ENCODE measurements around the gene AKT3. TPM values are rescaled to one million over a fixed set of nuclear protein-coding genes. Genes with fewer than 3 reads are reported as not detected.

The AKT3 gene
- polyA plus RNA-seq, 1 experiment: 34.9 TPM

GRCh38 chr1:243620096-243620495 lies 229.9 kb downstream of the AKT3 start:
- no peak for DNase-seq (ENCODE audit: low read depth, low spot score)
- POLR2A ChIA-PET: no interaction called here
- H3K9me3 ChIP-seq (ENCODE audit: control insufficient read depth, insufficient read depth, low read length): no peaks in the 10 kb centered on the region; the same call in 1 of the 2 replicates
- no peak overlapping the region for H3K4me3 ChIP-seq (ENCODE audit: low read depth, low read length)
- no peak overlapping the region for H3K27ac ChIP-seq (ENCODE audit: low read depth, low read length)
- no peaks in the 10 kb centered on the region for H3K27me3 ChIP-seq (ENCODE audit: control insufficient read depth, insufficient read depth, low read length)
- CTCF ChIA-PET: no interaction called here
- no peak for TF ChIP-seq CTCF (IDR thresholded peaks at IDR 0.05; ENCODE audit: low read depth, low read length)

DNA sequence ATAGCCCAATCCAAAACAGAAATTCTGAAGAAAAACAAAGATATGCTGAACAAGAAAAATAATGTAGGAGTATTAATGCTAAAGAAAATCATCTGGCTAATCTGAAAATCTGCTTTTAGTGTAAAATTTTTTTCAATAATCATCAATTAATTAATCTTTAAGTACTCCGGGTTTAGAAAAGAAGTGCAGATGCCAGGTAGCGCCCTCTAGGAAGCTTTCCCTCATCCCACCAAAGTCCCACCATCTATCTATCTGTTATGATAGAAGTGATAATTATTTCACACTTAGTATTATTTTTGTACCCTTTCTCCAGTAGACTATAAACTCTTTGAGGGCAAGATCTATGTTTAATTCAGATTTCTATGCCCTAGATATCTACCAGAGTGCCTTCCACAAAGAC lies 240.3 kb downstream of the AKT3 start:
- Histone ChIP-seq H3K4me3 (ENCODE audit: low read depth, low read length) (no peak overlapping the region), H3K27me3 (ENCODE audit: control insufficient read depth, insufficient read depth, low read length) (no peaks in the 10 kb centered on the region)
- TF ChIP-seq CTCF (IDR thresholded peaks at IDR 0.05; ENCODE audit: low read depth, low read length): no peak

GRCh38 chr1:243605604-243606003 lies 244.4 kb downstream of the AKT3 start:
- CTCF ChIA-PET: no interaction called here
- TF ChIP-seq CTCF (IDR thresholded peaks at IDR 0.05; ENCODE audit: low read depth, low read length): no peak
- H3K27me3 ChIP-seq (ENCODE audit: control insufficient read depth, insufficient read depth, low read length): no peaks in the 10 kb centered on the region
- H3K9me3 ChIP-seq (ENCODE audit: control insufficient read depth, insufficient read depth, low read length): peaks cover 2% of the 10 kb centered on the region; the same call in 1 of the 2 replicates
- DNase-seq (ENCODE audit: low read depth, low spot score): no peak
- H3K27ac ChIP-seq (ENCODE audit: low read depth, low read length): no peak overlapping the region
- no peak overlapping the region for H3K4me3 ChIP-seq (ENCODE audit: low read depth, low read length)
- POLR2A ChIA-PET: no interaction called here

More for the DNA sequence above, 240.3 kb downstream of the AKT3 start:
- Histone ChIP-seq H3K9me3 (ENCODE audit: control insufficient read depth, insufficient read depth, low read length) (no peaks in the 10 kb centered on the region), H3K27ac (ENCODE audit: low read depth, low read length) (no peak overlapping the region)
- ChIA-PET POLR2A (no interaction called here), CTCF (no interaction called here)
- no peak for DNase-seq (ENCODE audit: low read depth, low spot score)

- ChIA-PET CTCF (no interaction called here), POLR2A (no interaction called here)
- DNase-seq (ENCODE audit: low read depth, low spot score): no peak
- Histone ChIP-seq H3K27ac (ENCODE audit: low read depth, low read length) (no peak overlapping the region), H3K9me3 (ENCODE audit: control insufficient read depth, insufficient read depth, low read length) (peaks cover 2% of the 10 kb centered on the region; the same call in 1 of the 2 replicates), H3K27me3 (ENCODE audit: control insufficient read depth, insufficient read depth, low read length) (no peaks in the 10 kb centered on the region), H3K4me3 (ENCODE audit: low read depth, low read length) (no peak overlapping the region)
- no peak for TF ChIP-seq CTCF (IDR thresholded peaks at IDR 0.05; ENCODE audit: low read depth, low read length)
These were observed 248.3 kb downstream of the AKT3 start for GRCh38 chr1:243601720-243602119.

GRCh38 chr1:243598433-243598832 lies 251.6 kb downstream of the AKT3 start:
- H3K27me3 ChIP-seq (ENCODE audit: control insufficient read depth, insufficient read depth, low read length): no peaks in the 10 kb centered on the region
- H3K4me3 ChIP-seq (ENCODE audit: low read depth, low read length): no peak overlapping the region
- H3K9me3 ChIP-seq (ENCODE audit: control insufficient read depth, insufficient read depth, low read length): peaks cover 2% of the 10 kb centered on the region; the same call in 1 of the 2 replicates
- TF ChIP-seq CTCF (IDR thresholded peaks at IDR 0.05; ENCODE audit: low read depth, low read length): no peak
- DNase-seq (ENCODE audit: low read depth, low spot score): peak; percentile 54
- CTCF ChIA-PET: no interaction called here
- POLR2A ChIA-PET: no interaction called here
- H3K27ac ChIP-seq (ENCODE audit: low read depth, low read length): no peak overlapping the region
